Type B pancreatic cell (in vitro differentiated cells): ENCODE results near the gene RFC3. TPM values are rescaled to one million over a fixed set of nuclear protein-coding genes. Genes with fewer than 3 reads are reported as not detected.

Experiments
- DNase-seq: peaks from one replicate; pipeline ENCODE4 v3.0.0; 2021; ENCODE audit warnings: mixed read lengths; ENCODE audit not compliant: unreplicated experiment; ENCODE audit errors: extremely low spot score
- H3K27ac Mint-ChIP-seq: 2 replicates; pipeline ENCODE4 v1.8.0; 2021; ENCODE audit warnings: mild to moderate bottlenecking, mixed read lengths
- H3K27me3 Mint-ChIP-seq: 2 replicates; pipeline ENCODE4 v1.8.0; 2021; ENCODE audit warnings: mixed read lengths
- H3K36me3 Mint-ChIP-seq: 2 replicates; pipeline ENCODE4 v1.8.0; 2021; ENCODE audit warnings: mixed read lengths
- H3K4me1 Mint-ChIP-seq: one replicate; pipeline ENCODE4 v1.8.0; 2021; ENCODE audit warnings: mixed read lengths; ENCODE audit not compliant: unreplicated experiment
- H3K4me3 Mint-ChIP-seq: 2 replicates; pipeline ENCODE4 v1.8.0; 2021; ENCODE audit warnings: mild to moderate bottlenecking, mixed read lengths
- H3K9me3 Mint-ChIP-seq: 2 replicates; pipeline ENCODE4 v1.8.0; 2021; ENCODE audit warnings: mixed read lengths
- CTCF ChIP-seq: fragments of 200-600 bp; sonication (generic); conservative IDR thresholded peaks from 2 replicates; pipeline ENCODE4 v1.5.0; 2021; ENCODE audit warnings: antibody characterized with exemption, mild to moderate bottlenecking
- long read RNA-seq: library from polyadenylated mRNA; unstranded; transcript quantifications from one replicate; pipeline ENCODE4 v2.0.0, GENCODE V29; 2020
- total RNA-seq: library from RNA; stranded (reverse); gene quantifications from 2 replicates; pipeline ENCODE4 v1.2.1, GENCODE V29; 2021; ENCODE audit warnings: low replicate concordance

The RFC3 gene
- total RNA-seq, result 16.7 and 30.0 TPM in 2 replicates
- long read RNA-seq, transcript RFC3-201 (9 exons, 2,402 nt), result major isoform, 101 of 121 reads
- long read RNA-seq, partial matches to known transcripts, result 14 of 121 reads
- long read RNA-seq, other reads (novel, unspliced or antisense), result 6 of 121 reads

- peak within 1 kb of the TSS; percentile 93 for H3K27ac Mint-ChIP-seq
- TF ChIP-seq CTCF, result no peak
Observed at GRCh38 chr13:33817901-33818706, at the start of gene RFC3. RFC3 (plus strand) TSS chr13:33818149; CDS start chr13:33818179, 30 bp downstream.

GRCh38 chr13:33771296-33771695 lies 46.7 kb upstream of the RFC3 start:
- Mint-ChIP-seq H3K27me3 (no peaks in the 10 kb centered on the region), H3K9me3 (peaks cover 3% of the 10 kb centered on the region), H3K27ac (no peak overlapping the region), H3K36me3 (no peaks in the 10 kb centered on the region), H3K4me3 (no peak overlapping the region), H3K4me1 (peaks cover 7% of the 10 kb centered on the region)
- TF ChIP-seq CTCF, result no peak
- DNase-seq, result no peak

More at GRCh38 chr13:33817901-33818706, at the start of gene RFC3:
- H3K4me3 Mint-ChIP-seq, result peak within 1 kb of the TSS; percentile 93
- no peaks in the 10 kb centered on the region for H3K36me3 Mint-ChIP-seq
- H3K27me3 Mint-ChIP-seq, result no peaks in the 10 kb centered on the region
- H3K4me1 Mint-ChIP-seq, result peaks cover 8% of the 10 kb centered on the region
- H3K9me3 Mint-ChIP-seq, result no peaks in the 10 kb centered on the region
- DNase-seq, result peak; percentile 95

- no peak overlapping the region for H3K4me3 Mint-ChIP-seq
- no peak for TF ChIP-seq CTCF
- H3K36me3 Mint-ChIP-seq, result no peaks in the 10 kb centered on the region
- no peak overlapping the region for H3K27ac Mint-ChIP-seq
- no peaks in the 10 kb centered on the region for H3K27me3 Mint-ChIP-seq
- no peak for DNase-seq
- peaks cover 11% of the 10 kb centered on the region for H3K4me1 Mint-ChIP-seq
- no peaks in the 10 kb centered on the region for H3K9me3 Mint-ChIP-seq
Observed at GRCh38 chr13:33773790-33774462, 44.0 kb upstream of the RFC3 start.

GRCh38 chr13:33775339-33776108 lies 42.4 kb upstream of the RFC3 start:
- no peak for DNase-seq
- H3K36me3 Mint-ChIP-seq, result no peaks in the 10 kb centered on the region
- no peaks in the 10 kb centered on the region for H3K9me3 Mint-ChIP-seq
- no peak for TF ChIP-seq CTCF
- peaks cover 11% of the 10 kb centered on the region for H3K4me1 Mint-ChIP-seq
- no peak overlapping the region for H3K4me3 Mint-ChIP-seq
- H3K27me3 Mint-ChIP-seq, result no peaks in the 10 kb centered on the region
- H3K27ac Mint-ChIP-seq, result no peak overlapping the region

GRCh38 chr13:33776239-33776881 lies 41.6 kb upstream of the RFC3 start:
- Mint-ChIP-seq H3K9me3 (no peaks in the 10 kb centered on the region), H3K4me1 (peaks cover 11% of the 10 kb centered on the region), H3K4me3 (no peak overlapping the region), H3K27me3 (no peaks in the 10 kb centered on the region), H3K27ac (no peak overlapping the region), H3K36me3 (no peaks in the 10 kb centered on the region)
- TF ChIP-seq CTCF, result no peak
- DNase-seq, result no peak
